ENCODE data around the gene SLC22A7. TPM values are rescaled to one million over a fixed set of nuclear protein-coding genes. Genes with fewer than 3 reads are reported as not detected.

Gene SLC22A7
- total and polyA plus RNA-seq, 4 donors: 0.20 to 2.2 (median 0.49) TPM

- Histone ChIP-seq H3K9me3 (ENCODE audit: control insufficient read depth, insufficient read depth, low read length) (no peaks in the 10 kb centered on the region), H3K27me3 (ENCODE audit: control insufficient read depth, insufficient read depth, low read length) (peaks cover 12% of the 10 kb centered on the region), H3K36me3 (ENCODE audit: control insufficient read depth, insufficient read depth, low read length) (peaks cover 28% of the 10 kb centered on the region), H3K4me3 (ENCODE audit: low read depth, low read length) (no peak overlapping the region), H3K27ac (ENCODE audit: low read depth, low read length) (no peak overlapping the region), H3K4me1 (ENCODE audit: control insufficient read depth, insufficient read depth, low read length) (peaks cover 37% of the 10 kb centered on the region)
- DNase-seq (ENCODE audit: low read depth in 4 of 6, low spot score in 6 of 6): no peak
- 88% methylated on average over 3 of the region's 10 CpGs for WGBS (ENCODE audit: insufficient coverage)
Measured at GRCh38 chr6:43274127-43274915, 23.7 kb upstream of the SLC22A7 start.

- peaks cover 12% of the 10 kb centered on the region for H3K27me3 ChIP-seq (ENCODE audit: control insufficient read depth, insufficient read depth, low read length)
- peaks cover 21% of the 10 kb centered on the region for H3K36me3 ChIP-seq (ENCODE audit: control insufficient read depth, insufficient read depth, low read length)
- 1% methylated on average over 65 of the region's 65 CpGs for WGBS (ENCODE audit: insufficient coverage)
- peaks cover 30% of the 10 kb centered on the region for H3K4me1 ChIP-seq (ENCODE audit: control insufficient read depth, insufficient read depth, low read length)
- H3K9me3 ChIP-seq (ENCODE audit: control insufficient read depth, insufficient read depth, low read length): no peaks in the 10 kb centered on the region
- DNase-seq (ENCODE audit: low read depth in 4 of 6, low spot score in 6 of 6): peak in 2 of 6 donors; percentile 8 to 39
- H3K4me3 ChIP-seq (ENCODE audit: low read depth, low read length): peak overlapping the region; percentile 34
- H3K27ac ChIP-seq (ENCODE audit: low read depth, low read length): no peak overlapping the region
Measured at GRCh38 chr6:43274916-43275597, 23.0 kb upstream of the SLC22A7 start.

- peak in 2 of 6 donors; percentile 55 to 71 for DNase-seq (ENCODE audit: low read depth in 4 of 6, low spot score in 6 of 6)
Measured at GRCh38 chr6:43275801-43276576, 22.1 kb upstream of the SLC22A7 start.

GRCh38 chr6:43276577-43277305 lies 21.3 kb upstream of the SLC22A7 start:
- no peak overlapping the region for H3K27ac ChIP-seq (ENCODE audit: low read depth, low read length)
- DNase-seq (ENCODE audit: low read depth in 4 of 6, low spot score in 6 of 6): no peak
- H3K9me3 ChIP-seq (ENCODE audit: control insufficient read depth, insufficient read depth, low read length): no peaks in the 10 kb centered on the region
- WGBS (ENCODE audit: insufficient coverage): 69% methylated on average over 9 of the region's 11 CpGs
- H3K4me3 ChIP-seq (ENCODE audit: low read depth, low read length): no peak overlapping the region
- peaks cover 22% of the 10 kb centered on the region for H3K4me1 ChIP-seq (ENCODE audit: control insufficient read depth, insufficient read depth, low read length)
- H3K36me3 ChIP-seq (ENCODE audit: control insufficient read depth, insufficient read depth, low read length): peaks cover 12% of the 10 kb centered on the region
- peaks cover 12% of the 10 kb centered on the region for H3K27me3 ChIP-seq (ENCODE audit: control insufficient read depth, insufficient read depth, low read length)

More at GRCh38 chr6:43275801-43276576, 22.1 kb upstream of the SLC22A7 start:
- H3K27ac ChIP-seq (ENCODE audit: low read depth, low read length): no peak overlapping the region
- H3K4me3 ChIP-seq (ENCODE audit: low read depth, low read length): peak overlapping the region; percentile 34
- H3K36me3 ChIP-seq (ENCODE audit: control insufficient read depth, insufficient read depth, low read length): peaks cover 14% of the 10 kb centered on the region
- peaks cover 22% of the 10 kb centered on the region for H3K4me1 ChIP-seq (ENCODE audit: control insufficient read depth, insufficient read depth, low read length)
- 9% methylated on average over 60 of the region's 64 CpGs for WGBS (ENCODE audit: insufficient coverage)
- no peaks in the 10 kb centered on the region for H3K9me3 ChIP-seq (ENCODE audit: control insufficient read depth, insufficient read depth, low read length)
- peaks cover 12% of the 10 kb centered on the region for H3K27me3 ChIP-seq (ENCODE audit: control insufficient read depth, insufficient read depth, low read length)

- DNase-seq (ENCODE audit: low read depth in 4 of 6, low spot score in 6 of 6): no peak
- peaks cover 12% of the 10 kb centered on the region for H3K27me3 ChIP-seq (ENCODE audit: control insufficient read depth, insufficient read depth, low read length)
- no peak overlapping the region for H3K27ac ChIP-seq (ENCODE audit: low read depth, low read length)
- no CpG with 5 or more reads among the region's 6 CpGs for WGBS (ENCODE audit: insufficient coverage)
- peaks cover 22% of the 10 kb centered on the region for H3K4me1 ChIP-seq (ENCODE audit: control insufficient read depth, insufficient read depth, low read length)
- H3K36me3 ChIP-seq (ENCODE audit: control insufficient read depth, insufficient read depth, low read length): peaks cover 13% of the 10 kb centered on the region
- no peaks in the 10 kb centered on the region for H3K9me3 ChIP-seq (ENCODE audit: control insufficient read depth, insufficient read depth, low read length)
- H3K4me3 ChIP-seq (ENCODE audit: low read depth, low read length): no peak overlapping the region
Measured at GRCh38 chr6:43277306-43277642, 20.8 kb upstream of the SLC22A7 start.

GRCh38 chr6:43277643-43278523 lies 20.2 kb upstream of the SLC22A7 start:
- Histone ChIP-seq H3K27ac (ENCODE audit: low read depth, low read length) (no peak overlapping the region), H3K4me1 (ENCODE audit: control insufficient read depth, insufficient read depth, low read length) (peaks cover 22% of the 10 kb centered on the region), H3K27me3 (ENCODE audit: control insufficient read depth, insufficient read depth, low read length) (peaks cover 12% of the 10 kb centered on the region), H3K4me3 (ENCODE audit: low read depth, low read length) (no peak overlapping the region), H3K36me3 (ENCODE audit: control insufficient read depth, insufficient read depth, low read length) (peaks cover 19% of the 10 kb centered on the region), H3K9me3 (ENCODE audit: control insufficient read depth, insufficient read depth, low read length) (no peaks in the 10 kb centered on the region)
- 84% methylated on average over 4 of the region's 13 CpGs for WGBS (ENCODE audit: insufficient coverage)
- DNase-seq (ENCODE audit: low read depth in 4 of 6, low spot score in 6 of 6): no peak

GRCh38 chr6:43278524-43279078 lies 19.5 kb upstream of the SLC22A7 start:
- Histone ChIP-seq H3K4me3 (ENCODE audit: low read depth, low read length) (no peak overlapping the region), H3K27ac (ENCODE audit: low read depth, low read length) (no peak overlapping the region), H3K27me3 (ENCODE audit: control insufficient read depth, insufficient read depth, low read length) (peaks cover 12% of the 10 kb centered on the region), H3K4me1 (ENCODE audit: control insufficient read depth, insufficient read depth, low read length) (peaks cover 22% of the 10 kb centered on the region), H3K36me3 (ENCODE audit: control insufficient read depth, insufficient read depth, low read length) (peaks cover 26% of the 10 kb centered on the region), H3K9me3 (ENCODE audit: control insufficient read depth, insufficient read depth, low read length) (no peaks in the 10 kb centered on the region)
- WGBS (ENCODE audit: insufficient coverage): 0% methylated on average over 1 of the region's 4 CpGs
- DNase-seq (ENCODE audit: low read depth in 4 of 6, low spot score in 6 of 6): no peak

- H3K4me1 ChIP-seq (ENCODE audit: control insufficient read depth, insufficient read depth, low read length): peaks cover 15% of the 10 kb centered on the region
- H3K27ac ChIP-seq (ENCODE audit: low read depth, low read length): no peak overlapping the region
- peaks cover 36% of the 10 kb centered on the region for H3K36me3 ChIP-seq (ENCODE audit: control insufficient read depth, insufficient read depth, low read length)
- no peak overlapping the region for H3K4me3 ChIP-seq (ENCODE audit: low read depth, low read length)
- peaks cover 3% of the 10 kb centered on the region for H3K27me3 ChIP-seq (ENCODE audit: control insufficient read depth, insufficient read depth, low read length)
- H3K9me3 ChIP-seq (ENCODE audit: control insufficient read depth, insufficient read depth, low read length): no peaks in the 10 kb centered on the region
- DNase-seq (ENCODE audit: low read depth in 4 of 6, low spot score in 6 of 6): no peak
- WGBS (ENCODE audit: insufficient coverage): no CpG with 5 or more reads among the region's 2 CpGs
Measured at GRCh38 chr6:43280234-43280633, 17.8 kb upstream of the SLC22A7 start.

Data from spinal cord (tissue), 10 donors.